Measurements from ENCODE around the gene ARHGDIB. TPM values are rescaled to one million over a fixed set of nuclear protein-coding genes. Genes with fewer than 3 reads are reported as not detected.

Gene ARHGDIB
- total RNA-seq, 1 donor: 2.4 TPM

GRCh38 chr12:14919455-14919854, 41.9 kb downstream of the ARHGDIB start:
- no peak for DNase-seq (ENCODE audit: low read depth)
- no peak overlapping the region for H3K4me3 ChIP-seq (ENCODE audit: low read depth, low read length)
- no peak for TF ChIP-seq CTCF (IDR thresholded peaks at IDR 0.05; ENCODE audit: insufficient read depth, low read length)

GRCh38 chr12:14915736-14916135, 45.7 kb downstream of the ARHGDIB start:
- TF ChIP-seq CTCF (IDR thresholded peaks at IDR 0.05; ENCODE audit: insufficient read depth, low read length): no peak
- H3K4me3 ChIP-seq (ENCODE audit: low read depth, low read length): no peak overlapping the region
- DNase-seq (ENCODE audit: low read depth): no peak

GRCh38 chr12:14913381-14913781, 48.0 kb downstream of the ARHGDIB start:
- no peak overlapping the region for H3K4me3 ChIP-seq (ENCODE audit: low read depth, low read length)
- DNase-seq (ENCODE audit: low read depth): peak; percentile 36
- TF ChIP-seq CTCF (IDR thresholded peaks at IDR 0.05; ENCODE audit: insufficient read depth, low read length): no peak

- H3K4me3 ChIP-seq (ENCODE audit: low read depth, low read length): no peak overlapping the region
- no peak for TF ChIP-seq CTCF (IDR thresholded peaks at IDR 0.05; ENCODE audit: insufficient read depth, low read length)
Measured at GRCh38 chr12:14911131-14911530, 50.3 kb downstream of the ARHGDIB start.

GRCh38 chr12:14910090-14910915, 51.1 kb downstream of the ARHGDIB start:
- H3K4me3 ChIP-seq (ENCODE audit: low read depth, low read length): no peak overlapping the region
- DNase-seq (ENCODE audit: low read depth): peak; percentile 37
- TF ChIP-seq CTCF (IDR thresholded peaks at IDR 0.05; ENCODE audit: insufficient read depth, low read length): no peak

More at GRCh38 chr12:14911131-14911530, 50.3 kb downstream of the ARHGDIB start:
- no peak for DNase-seq (ENCODE audit: low read depth)

GRCh38 chr12:14907953-14908352, 53.4 kb downstream of the ARHGDIB start:
- H3K4me3 ChIP-seq (ENCODE audit: low read depth, low read length): no peak overlapping the region
- no peak for TF ChIP-seq CTCF (IDR thresholded peaks at IDR 0.05; ENCODE audit: insufficient read depth, low read length)
- no peak for DNase-seq (ENCODE audit: low read depth)
